Rectal smooth muscle tissue (tissue), 1 donor: ENCODE measurements around the gene TNNC1.

Source experiments
- H3K27ac ChIP-seq: one replicate; pipeline ENCODE4 v1.7.0; 2013; ENCODE audit warnings: low read depth, low read length, inconsistent platforms
- H3K27me3 ChIP-seq: one replicate; pipeline ENCODE4 v1.7.0; 2013; ENCODE audit warnings: low read length; ENCODE audit not compliant: control insufficient read depth, insufficient read depth
- H3K36me3 ChIP-seq: one replicate; pipeline ENCODE4 v1.7.0; 2013; ENCODE audit warnings: low read length; ENCODE audit not compliant: control insufficient read depth, insufficient read depth
- H3K4me1 ChIP-seq: one replicate; pipeline ENCODE4 v1.7.0; 2013; ENCODE audit warnings: low read length; ENCODE audit not compliant: control insufficient read depth, insufficient read depth
- H3K4me3 ChIP-seq: one replicate; pipeline ENCODE4 v1.7.0; 2013; ENCODE audit warnings: low read length
- H3K9ac ChIP-seq: one replicate; pipeline ENCODE4 v1.7.0; 2013; ENCODE audit warnings: low read length

The TNNC1 gene

GRCh38 chr3:52401551-52401950 lies 52.3 kb downstream of the TNNC1 start:
- peaks cover 49% of the 10 kb centered on the region for H3K36me3 ChIP-seq
- H3K4me3 ChIP-seq, result no peak overlapping the region
- no peak overlapping the region for H3K27ac ChIP-seq
- no peaks in the 10 kb centered on the region for H3K4me1 ChIP-seq
- no peak overlapping the region for H3K9ac ChIP-seq
- H3K27me3 ChIP-seq, result no peaks in the 10 kb centered on the region
